Measurements from ENCODE around the gene MICAL2. TPM values are rescaled to one million over a fixed set of nuclear protein-coding genes. Genes with fewer than 3 reads are reported as not detected.
A peak's percentile ranks its signal among the peaks of the same experiment; 100 is the strongest.

The MICAL2 gene
- total and polyA plus RNA-seq, 2 donors (not counting 3 experiments of a cell fraction or from before 2014, with no cell fraction given): 67.6 to 200 TPM

DNA sequence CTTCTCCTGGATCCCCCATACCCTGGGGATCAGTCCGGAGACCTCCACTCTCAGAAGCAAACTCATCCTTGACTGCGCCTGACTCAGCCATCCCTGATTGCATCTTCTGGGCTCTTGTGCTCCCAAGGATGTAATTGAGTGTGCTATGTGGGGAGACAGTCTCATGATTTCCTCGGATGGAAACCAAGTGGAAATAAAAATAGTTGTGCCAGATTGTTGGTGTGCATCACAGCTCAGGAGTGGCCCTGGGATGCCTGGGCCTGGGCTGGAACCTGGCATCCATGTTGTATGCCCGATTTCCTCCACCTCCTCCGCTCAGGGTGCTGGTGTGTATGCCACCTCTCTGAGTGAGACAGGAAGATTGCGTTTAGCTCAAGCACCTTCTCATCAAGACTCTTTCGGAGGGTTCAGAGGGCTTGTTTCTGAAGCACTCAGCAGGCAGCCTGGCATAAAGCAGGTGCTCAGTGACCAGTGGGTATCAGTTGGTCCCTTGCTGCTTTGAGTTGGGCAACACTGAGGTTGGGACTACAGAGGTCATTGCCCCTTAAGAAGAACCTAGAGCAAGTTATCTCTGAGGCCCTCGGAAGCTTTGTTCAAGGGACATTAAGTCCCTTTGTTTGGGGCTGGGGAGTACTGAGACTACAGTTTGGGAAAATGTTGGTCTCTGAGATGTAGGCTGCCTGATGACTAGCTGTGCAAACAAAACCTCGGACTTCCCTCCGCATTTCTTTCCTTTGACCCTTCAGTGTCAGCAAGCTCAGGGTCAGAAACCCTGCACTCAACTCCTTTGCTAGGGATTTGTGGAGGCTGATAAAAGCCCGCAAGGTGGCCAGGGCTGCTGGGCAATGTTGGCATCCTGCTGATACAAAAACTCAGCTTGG lies 24.8 kb upstream of the MICAL2 start:
- peak; percentile 52 for FAIRE-seq
- no peaks in the 10 kb centered on the region for H4K20me1 ChIP-seq (replicated peaks; ENCODE audit: control insufficient read depth, extremely low read depth, insufficient read depth, low read length)
- peak overlapping the region; percentile 83 for H3K4me2 ChIP-seq (ENCODE audit: insufficient read depth, low read length)
- H3K27ac ChIP-seq (ENCODE audit: insufficient read depth, low read depth, low read length): peak overlapping the region; percentile 99
- no peak overlapping the region for H2AFZ ChIP-seq (ENCODE audit: low read depth, low read length)
- H3K79me2 ChIP-seq (ENCODE audit: control insufficient read depth, insufficient read depth, low read length): no peaks in the 10 kb centered on the region
- H3K9ac ChIP-seq (replicated peaks; ENCODE audit: extremely low read depth, insufficient read depth, low read length): peak overlapping the region; percentile 94
- no peaks in the 10 kb centered on the region for H3K36me3 ChIP-seq (ENCODE audit: control insufficient read depth in 2 of 2, extremely low read depth in 1 of 2, insufficient read depth in 2 of 2, low read length in 2 of 2)
- ChIA-PET POLR2A (interaction anchor here (0.9 to 2.3 kb wide), 4 partner anchors 78 to 201 kb away, joined by 4 to 12 read pairs (median 8); no protein-coding TSS in a partner anchor), CTCF (interaction anchor here (0.8 to 6.9 kb wide), 23 partner anchors 9 to 201 kb away, joined by 3 to 77 read pairs (median 7); partner anchors contain the start of gene MICAL2)
- H3K9me3 ChIP-seq (replicated peaks; ENCODE audit: control insufficient read depth, insufficient read depth, low read length): no peaks in the 10 kb centered on the region
- H3K9me1 ChIP-seq (replicated peaks; ENCODE audit: control insufficient read depth, extremely low read depth, insufficient read depth, low read length): no peaks in the 10 kb centered on the region
- peak overlapping the region in 1 of 3 experiments; percentile 17 for H3K4me3 ChIP-seq (replicated peaks in 1 of 3; ENCODE audit: insufficient read depth in 1 of 3, low read depth in 1 of 3, low read length in 3 of 3)
- TSS peak; percentile 71 for BruUV-seq (replicated peaks)
- intact Hi-C loops (cut with micrococcal nuclease): loop anchor here (1.0 kb wide), 9 partner anchors 25 to 196 kb away; partner anchors contain the start of gene MICAL2
- TF ChIP-seq FOS (IDR thresholded peaks at IDR 0.05; ENCODE audit: borderline replicate concordance, insufficient read depth, low read length) (no peak), EZH2 (IDR thresholded peaks at IDR 0.05; ENCODE audit: borderline replicate concordance, low read depth, low read length, severe bottlenecking) (no peak), MYC (IDR thresholded peaks at IDR 0.05; ENCODE audit: low read depth, low read length) (no peak), POLR2A (IDR thresholded peaks at IDR 0.05; ENCODE audit: low read depth, low read length) (no peak), JUN (IDR thresholded peaks at IDR 0.05; ENCODE audit: borderline replicate concordance, insufficient read depth, insufficient read length, low read depth) (no peak), POLR2AphosphoS5 (IDR thresholded peaks at IDR 0.05; ENCODE audit: insufficient read depth, low read depth, low read length) (no peak), GATA2 (IDR thresholded peaks at IDR 0.05; ENCODE audit: insufficient read depth, insufficient read length, low read depth, low read length) (no peak)
- TF ChIP-seq, protein P1, sequence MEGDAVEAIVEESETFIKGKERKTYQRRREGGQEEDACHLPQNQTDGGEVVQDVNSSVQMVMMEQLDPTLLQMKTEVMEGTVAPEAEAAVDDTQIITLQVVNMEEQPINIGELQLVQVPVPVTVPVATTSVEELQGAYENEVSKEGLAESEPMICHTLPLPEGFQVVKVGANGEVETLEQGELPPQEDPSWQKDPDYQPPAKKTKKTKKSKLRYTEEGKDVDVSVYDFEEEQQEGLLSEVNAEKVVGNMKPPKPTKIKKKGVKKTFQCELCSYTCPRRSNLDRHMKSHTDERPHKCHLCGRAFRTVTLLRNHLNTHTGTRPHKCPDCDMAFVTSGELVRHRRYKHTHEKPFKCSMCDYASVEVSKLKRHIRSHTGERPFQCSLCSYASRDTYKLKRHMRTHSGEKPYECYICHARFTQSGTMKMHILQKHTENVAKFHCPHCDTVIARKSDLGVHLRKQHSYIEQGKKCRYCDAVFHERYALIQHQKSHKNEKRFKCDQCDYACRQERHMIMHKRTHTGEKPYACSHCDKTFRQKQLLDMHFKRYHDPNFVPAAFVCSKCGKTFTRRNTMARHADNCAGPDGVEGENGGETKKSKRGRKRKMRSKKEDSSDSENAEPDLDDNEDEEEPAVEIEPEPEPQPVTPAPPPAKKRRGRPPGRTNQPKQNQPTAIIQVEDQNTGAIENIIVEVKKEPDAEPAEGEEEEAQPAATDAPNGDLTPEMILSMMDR (IDR thresholded peaks at IDR 0.05; ENCODE audit: extremely low read depth in 1 of 2, insufficient read depth in 1 of 2, low read depth in 1 of 2, low read length in 2 of 2): no peak
- TF ChIP-seq, protein P2, sequence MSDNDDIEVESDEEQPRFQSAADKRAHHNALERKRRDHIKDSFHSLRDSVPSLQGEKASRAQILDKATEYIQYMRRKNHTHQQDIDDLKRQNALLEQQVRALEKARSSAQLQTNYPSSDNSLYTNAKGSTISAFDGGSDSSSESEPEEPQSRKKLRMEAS (IDR thresholded peaks at IDR 0.05; ENCODE audit: insufficient read depth, insufficient read length): no peak
- peaks cover 61% of the 10 kb centered on the region for H3K4me1 ChIP-seq (ENCODE audit: control insufficient read depth, extremely low read depth, insufficient read depth, low read length)
- DNase-seq (ENCODE audit: low read depth, low spot score): no peak
- dilution Hi-C loops (cut with MboI; ENCODE audit: extremely low pct_ligation_motif_present, low sequenced_read_pairs): no loop called here
- H3K27me3 ChIP-seq (ENCODE audit: control insufficient read depth in 2 of 2, insufficient read depth in 2 of 2, low read length in 2 of 2): no peaks in the 10 kb centered on the region

Data from endothelial cell of umbilical vein (primary cell).